ENCODE measurements around the gene MTG1.
"Not testable (repeated sequence)": the region's sequence is repeated elsewhere in the genome, so short reads cannot be mapped to it uniquely, and the experiment has no call there.

MTG1 gene

GRCh38 chr10:133464582-133465031, 70.7 kb downstream of the MTG1 start:
- no peak for TF ChIP-seq CTCF (IDR thresholded peaks at IDR 0.05; ENCODE audit: low read depth, low read length)
- in situ Hi-C loops (cut with HindIII; ENCODE audit: low sequenced_read_pairs): no loop called here
- no peak for DNase-seq (ENCODE audit: low read depth, low spot score)
- H3K4me3 ChIP-seq (ENCODE audit: low read depth, low read length): no peak overlapping the region

- H3K4me3 ChIP-seq (ENCODE audit: low read depth, low read length): no peak overlapping the region
- in situ Hi-C loops (cut with HindIII; ENCODE audit: low sequenced_read_pairs): no loop called here
- TF ChIP-seq CTCF (IDR thresholded peaks at IDR 0.05; ENCODE audit: low read depth, low read length): no peak
- DNase-seq (ENCODE audit: low read depth, low spot score): no peak
Observed at GRCh38 chr10:133465191-133465949, 71.4 kb downstream of the MTG1 start.

GRCh38 chr10:133465950-133466474, 72.1 kb downstream of the MTG1 start:
- no peak for DNase-seq (ENCODE audit: low read depth, low spot score)
- no peak for TF ChIP-seq CTCF (IDR thresholded peaks at IDR 0.05; ENCODE audit: low read depth, low read length)
- no peak overlapping the region for H3K4me3 ChIP-seq (ENCODE audit: low read depth, low read length)
- in situ Hi-C loops (cut with HindIII; ENCODE audit: low sequenced_read_pairs): no loop called here

GRCh38 chr10:133466683-133467275, 72.8 kb downstream of the MTG1 start:
- DNase-seq (ENCODE audit: low read depth, low spot score): no peak
- no peak for TF ChIP-seq CTCF (IDR thresholded peaks at IDR 0.05; ENCODE audit: low read depth, low read length)
- in situ Hi-C loops (cut with HindIII; ENCODE audit: low sequenced_read_pairs): no loop called here

GRCh38 chr10:133467286-133467911, 73.4 kb downstream of the MTG1 start:
- DNase-seq (ENCODE audit: low read depth, low spot score): no peak
- no peak overlapping the region for H3K4me3 ChIP-seq (ENCODE audit: low read depth, low read length)
- in situ Hi-C loops (cut with HindIII; ENCODE audit: low sequenced_read_pairs): no loop called here
- TF ChIP-seq CTCF (IDR thresholded peaks at IDR 0.05; ENCODE audit: low read depth, low read length): no peak

More at GRCh38 chr10:133466683-133467275, 72.8 kb downstream of the MTG1 start:
- no peak overlapping the region for H3K4me3 ChIP-seq (ENCODE audit: low read depth, low read length)

GRCh38 chr10:133469205-133469604, 75.2 kb downstream of the MTG1 start:
- DNase-seq (ENCODE audit: low read depth, low spot score); in situ Hi-C loops (cut with HindIII; ENCODE audit: low sequenced_read_pairs); H3K4me3 ChIP-seq (ENCODE audit: low read depth, low read length): not testable (repeated sequence)
